SK-N-SH (cell line): ENCODE data around the gene FLT4. TPM values are rescaled to one million over a fixed set of nuclear protein-coding genes. Genes with fewer than 3 reads are reported as not detected.

Source experiments
- CTCF ChIA-PET: fragments of 300-600, 350-600 bp; formaldehyde crosslinking; extraction: SDS; loops from one replicate; lab custom pipeline; 2021; lab: Yijun Ruan, JAX
- POLR2A ChIA-PET: fragments of 350-600 bp; sonication (Branson Sonifier 250); formaldehyde crosslinking; extraction: SDS; loops from one replicate; lab custom pipeline; 2020; ENCODE audit warnings: antibody characterized with exemption, inconsistent platforms; lab: Yijun Ruan, JAX
- DNase-seq: peaks from one replicate; pipeline ENCODE4 v3.0.0; 2012
- H2AFZ ChIP-seq: fragments of 200-600 bp; sonication (generic); 2 replicates; pipeline ENCODE4 v1.8.1; 2016; ENCODE audit warnings: antibody characterized with exemption, mild to moderate bottlenecking, low read depth
- H3F3A ChIP-seq: fragments of 200-600 bp; sonication (generic); replicated peaks from 2 replicates; pipeline ENCODE3; 2016; ENCODE audit warnings: antibody characterized with exemption, mild to moderate bottlenecking; ENCODE audit not compliant: insufficient read depth
- H3K27ac ChIP-seq, 2 experiments: fragments of 200-500 bp in 1 of 2; fragments of 200-600 bp in 1 of 2; sonication (Bioruptor generic) in 1 of 2; sonication (generic), shearing (Covaris generic) in 1 of 2; 2 replicates each; pipeline versions ENCODE4 v1.5.1 to v1.6.1; 2014 to 2016; ENCODE audit warnings: low read depth in 2 of 2, inconsistent platforms in 1 of 2, low read length in 1 of 2, mild to moderate bottlenecking in 1 of 2, mixed read lengths in 1 of 2
- H3K27me3 ChIP-seq: fragments of 200-600 bp; sonication (generic), shearing (Covaris generic); 2 replicates; pipeline ENCODE4 v1.6.1; 2016; ENCODE audit warnings: mixed run types; ENCODE audit not compliant: insufficient read depth
- H3K36me3 ChIP-seq, 2 experiments: fragments of 200-500 bp in 1 of 2; fragments of 200-600 bp in 1 of 2; sonication (Bioruptor generic) in 1 of 2; sonication (generic) in 1 of 2; replicated peaks in 1 of 2; 2 replicates each; pipeline versions ENCODE3 to v1.5.1; 2014 to 2016; ENCODE audit warnings: low read length in 1 of 2, mild to moderate bottlenecking in 1 of 2; ENCODE audit not compliant: insufficient read depth in 2 of 2, control insufficient read depth in 1 of 2
- H3K4me1 ChIP-seq, 2 experiments: fragments of 200-500 bp in 1 of 2; fragments of 200-600 bp in 1 of 2; sonication (Bioruptor generic) in 1 of 2; sonication (generic), shearing (Covaris generic) in 1 of 2; 2 replicates each; pipeline versions ENCODE4 v1.5.1 to v1.6.1; 2014 to 2016; ENCODE audit warnings: low read depth in 1 of 2, low read length in 1 of 2, mixed run types in 1 of 2; ENCODE audit not compliant: insufficient read depth in 2 of 2, control insufficient read depth in 1 of 2
- H3K4me2 ChIP-seq: fragments of 200-600 bp; sonication (generic), shearing (Covaris generic); 2 replicates; pipeline ENCODE4 v1.6.1; 2017; ENCODE audit warnings: mixed run types
- H3K4me3 ChIP-seq, 2 experiments: fragments of 200-500 bp in 1 of 2; fragments of 200-600 bp in 1 of 2; sonication (Bioruptor generic) in 1 of 2; sonication (generic), shearing (Covaris generic) in 1 of 2; 2 replicates each; pipeline versions ENCODE4 v1.5.1 to v1.8.1; 2014 to 2016; ENCODE audit warnings: low read depth in 2 of 2, inconsistent platforms in 1 of 2, low read length in 1 of 2, mild to moderate bottlenecking in 1 of 2, mixed read lengths in 1 of 2, moderate library complexity in 1 of 2
- H3K79me2 ChIP-seq: fragments of 200-600 bp; sonication (generic); 2 replicates; pipeline ENCODE4 v1.8.1; 2017; ENCODE audit warnings: mild to moderate bottlenecking; ENCODE audit not compliant: insufficient read depth
- H3K9ac ChIP-seq: fragments of 200-600 bp; sonication (generic); 2 replicates; pipeline ENCODE4 v1.6.1; 2017; ENCODE audit warnings: mixed run types
- H3K9me2 ChIP-seq: fragments of 200-600 bp; sonication (generic); 2 replicates; pipeline ENCODE4 v1.6.1; 2017; ENCODE audit warnings: mixed run types
- H3K9me3 ChIP-seq: fragments of 200-600 bp; sonication (generic); 2 replicates; pipeline ENCODE4 v1.6.1; 2017; ENCODE audit warnings: mixed run types, mild to moderate bottlenecking, moderate library complexity
- H4K20me1 ChIP-seq: fragments of 200-600 bp; sonication (generic); 2 replicates; pipeline ENCODE4 v1.6.1; 2017; ENCODE audit warnings: mild to moderate bottlenecking, mixed run types; ENCODE audit not compliant: insufficient read depth
- GABPA ChIP-seq: IDR thresholded peaks from 2 replicates; pipeline ENCODE4 v1.4.0; 2012; ENCODE audit warnings: low read depth, mild to moderate bottlenecking
- GATA2 ChIP-seq: sonication (generic); formaldehyde crosslinking; IDR thresholded peaks from 2 replicates; pipeline ENCODE4 v1.5.0; 2020; ENCODE audit warnings: mild to moderate bottlenecking, missing genetic modification reagents
- JUND ChIP-seq: IDR thresholded peaks from 2 replicates; pipeline ENCODE4 v1.4.0; 2012
- RAD21 ChIP-seq: IDR thresholded peaks from 2 replicates; pipeline ENCODE4 v1.6.1; 2012; ENCODE audit warnings: mild to moderate bottlenecking, low read length
- RFX5 ChIP-seq: IDR thresholded peaks from 2 replicates; pipeline ENCODE4 v1.6.1; 2012; ENCODE audit warnings: mild to moderate bottlenecking, improper control_type of control experiment, low read length
- TCF12 ChIP-seq: IDR thresholded peaks from 2 replicates; pipeline ENCODE4 v1.4.0; 2012
- YY1 ChIP-seq: IDR thresholded peaks from 2 replicates; pipeline ENCODE4 v1.4.0; 2012; ENCODE audit warnings: low read depth, mild to moderate bottlenecking
- WGBS: methylation state at CpG from one replicate; pipeline ENCODE4 v1.1.6; 2017; ENCODE audit warnings: low lambda C conversion rate; 5-methylcytosine and 5-hydroxymethylcytosine counted together
- polyA plus RNA-seq, 3 experiments: library from polyadenylated mRNA; depleted of rRNA; stranded (reverse); fragments of >200 nt; gene quantifications; 2 replicates each; pipeline ENCODE4 v1.2.3, GENCODE V29; 2012
- TF ChIP-seq, protein P1 (sequence below): fragments of 200-600 bp; sonication (generic); IDR thresholded peaks from 2 replicates; pipeline ENCODE4 v1.6.1; 2017; ENCODE audit warnings: antibody characterized with exemption, mild to moderate bottlenecking, moderate library complexity
- TF ChIP-seq, protein P2 (sequence below): IDR thresholded peaks from 2 replicates; pipeline ENCODE4 v1.4.0; 2012; ENCODE audit warnings: low read depth, borderline replicate concordance
- TF ChIP-seq, protein P3 (sequence below): IDR thresholded peaks from 2 replicates; pipeline ENCODE4 v1.4.0; 2012; ENCODE audit warnings: low read depth, borderline replicate concordance
- TF ChIP-seq, protein P4 (sequence below): fragments of 150-350 bp; IDR thresholded peaks from 2 replicates; pipeline ENCODE4 v1.6.1; 2016; ENCODE audit warnings: mild to moderate bottlenecking, low read depth, low read length

Gene FLT4
- polyA plus RNA-seq, 1 of the 3 experiments (the other 2 are of a cell fraction), result 0.05 TPM

DNA sequence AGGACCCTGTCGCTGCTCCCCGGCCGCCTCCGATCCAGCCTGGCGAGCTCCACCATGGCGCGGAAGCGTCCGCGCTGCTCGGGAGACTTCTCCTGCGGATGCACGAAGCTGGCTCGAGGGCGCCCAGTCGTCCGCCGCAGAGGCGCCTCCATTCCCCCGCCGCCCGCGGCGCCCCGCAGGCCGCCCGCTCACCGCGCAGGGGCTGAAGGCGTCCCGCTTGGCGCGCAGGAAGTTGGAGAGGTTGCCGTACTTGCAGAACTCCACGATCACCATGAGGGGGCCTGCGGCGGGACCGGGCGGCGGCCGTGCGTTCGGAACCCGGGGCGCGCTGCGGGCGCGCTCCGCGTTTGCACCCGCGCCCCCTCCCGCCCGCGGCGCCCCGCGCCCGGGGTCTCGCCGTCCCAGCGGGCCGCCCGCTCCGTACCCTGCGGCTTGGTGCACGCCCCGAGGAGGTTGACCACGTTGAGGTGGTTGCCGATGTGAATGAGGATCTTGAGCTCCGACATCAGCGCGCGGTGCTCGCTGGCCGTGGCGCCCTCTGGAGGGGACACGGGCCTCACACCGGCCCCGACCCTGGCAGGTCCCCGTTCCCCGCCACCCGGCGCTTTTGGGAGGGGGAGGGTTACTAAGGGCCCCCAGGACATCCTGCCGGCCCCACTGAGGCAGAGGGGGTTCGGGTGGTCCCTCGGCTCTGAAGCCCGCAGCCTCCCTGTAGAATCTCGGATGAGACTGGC lies 30.4 kb downstream of the FLT4 start (continued):
- TF ChIP-seq, protein P1, sequence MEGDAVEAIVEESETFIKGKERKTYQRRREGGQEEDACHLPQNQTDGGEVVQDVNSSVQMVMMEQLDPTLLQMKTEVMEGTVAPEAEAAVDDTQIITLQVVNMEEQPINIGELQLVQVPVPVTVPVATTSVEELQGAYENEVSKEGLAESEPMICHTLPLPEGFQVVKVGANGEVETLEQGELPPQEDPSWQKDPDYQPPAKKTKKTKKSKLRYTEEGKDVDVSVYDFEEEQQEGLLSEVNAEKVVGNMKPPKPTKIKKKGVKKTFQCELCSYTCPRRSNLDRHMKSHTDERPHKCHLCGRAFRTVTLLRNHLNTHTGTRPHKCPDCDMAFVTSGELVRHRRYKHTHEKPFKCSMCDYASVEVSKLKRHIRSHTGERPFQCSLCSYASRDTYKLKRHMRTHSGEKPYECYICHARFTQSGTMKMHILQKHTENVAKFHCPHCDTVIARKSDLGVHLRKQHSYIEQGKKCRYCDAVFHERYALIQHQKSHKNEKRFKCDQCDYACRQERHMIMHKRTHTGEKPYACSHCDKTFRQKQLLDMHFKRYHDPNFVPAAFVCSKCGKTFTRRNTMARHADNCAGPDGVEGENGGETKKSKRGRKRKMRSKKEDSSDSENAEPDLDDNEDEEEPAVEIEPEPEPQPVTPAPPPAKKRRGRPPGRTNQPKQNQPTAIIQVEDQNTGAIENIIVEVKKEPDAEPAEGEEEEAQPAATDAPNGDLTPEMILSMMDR, result peak; percentile 53

DNA sequence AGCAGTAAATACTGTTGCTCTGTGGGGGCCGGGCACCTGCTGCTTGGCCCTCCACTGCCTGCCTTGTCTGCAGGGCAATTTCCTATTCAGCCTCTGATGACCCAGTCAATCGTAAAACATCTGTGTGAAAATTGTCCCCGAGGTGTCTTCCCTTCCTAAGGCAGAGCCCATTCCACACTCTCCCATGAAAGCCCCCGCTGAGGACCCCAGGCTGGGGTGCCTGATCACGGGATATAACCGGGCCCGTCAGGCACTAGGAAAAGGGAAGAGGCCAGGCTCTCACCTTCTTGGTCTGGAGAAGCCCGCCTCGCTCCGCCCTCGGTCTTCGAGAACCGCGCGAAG lies 30.9 kb downstream of the FLT4 start:
- Histone ChIP-seq H3K4me3 (peak overlapping the region; percentile 35 to 46; a peak in 1 of 4 replicates), H3F3A (no peaks in the 10 kb centered on the region), H4K20me1 (no peaks in the 10 kb centered on the region), H3K4me2 (peak overlapping the region; percentile 83), H2AFZ (peak overlapping the region; percentile 84; the same call in 1 of the 2 replicates), H3K9ac (no peak overlapping the region), H3K36me3 (no peaks in the 10 kb centered on the region), H3K9me2 (no peaks in the 10 kb centered on the region), H3K9me3 (no peaks in the 10 kb centered on the region), H3K27me3 (peaks cover 18% of the 10 kb centered on the region), H3K4me1 (no peaks in the 10 kb centered on the region), H3K27ac (no peak overlapping the region), H3K79me2 (no peaks in the 10 kb centered on the region)
- TF ChIP-seq RAD21, result no peak
- no peak for TF ChIP-seq JUND
- TF ChIP-seq, protein P2, sequence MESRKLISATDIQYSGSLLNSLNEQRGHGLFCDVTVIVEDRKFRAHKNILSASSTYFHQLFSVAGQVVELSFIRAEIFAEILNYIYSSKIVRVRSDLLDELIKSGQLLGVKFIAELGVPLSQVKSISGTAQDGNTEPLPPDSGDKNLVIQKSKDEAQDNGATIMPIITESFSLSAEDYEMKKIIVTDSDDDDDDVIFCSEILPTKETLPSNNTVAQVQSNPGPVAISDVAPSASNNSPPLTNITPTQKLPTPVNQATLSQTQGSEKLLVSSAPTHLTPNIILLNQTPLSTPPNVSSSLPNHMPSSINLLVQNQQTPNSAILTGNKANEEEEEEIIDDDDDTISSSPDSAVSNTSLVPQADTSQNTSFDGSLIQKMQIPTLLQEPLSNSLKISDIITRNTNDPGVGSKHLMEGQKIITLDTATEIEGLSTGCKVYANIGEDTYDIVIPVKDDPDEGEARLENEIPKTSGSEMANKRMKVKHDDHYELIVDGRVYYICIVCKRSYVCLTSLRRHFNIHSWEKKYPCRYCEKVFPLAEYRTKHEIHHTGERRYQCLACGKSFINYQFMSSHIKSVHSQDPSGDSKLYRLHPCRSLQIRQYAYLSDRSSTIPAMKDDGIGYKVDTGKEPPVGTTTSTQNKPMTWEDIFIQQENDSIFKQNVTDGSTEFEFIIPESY, result no peak
- TF ChIP-seq RFX5, result no peak
- TF ChIP-seq YY1, result no peak
- TF ChIP-seq TCF12, result no peak
- TF ChIP-seq, protein P1, result no peak
- TF ChIP-seq, protein P3, sequence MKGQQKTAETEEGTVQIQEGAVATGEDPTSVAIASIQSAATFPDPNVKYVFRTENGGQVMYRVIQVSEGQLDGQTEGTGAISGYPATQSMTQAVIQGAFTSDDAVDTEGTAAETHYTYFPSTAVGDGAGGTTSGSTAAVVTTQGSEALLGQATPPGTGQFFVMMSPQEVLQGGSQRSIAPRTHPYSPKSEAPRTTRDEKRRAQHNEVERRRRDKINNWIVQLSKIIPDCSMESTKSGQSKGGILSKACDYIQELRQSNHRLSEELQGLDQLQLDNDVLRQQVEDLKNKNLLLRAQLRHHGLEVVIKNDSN, result no peak
- no peak for TF ChIP-seq GABPA
- TF ChIP-seq, protein P4, sequence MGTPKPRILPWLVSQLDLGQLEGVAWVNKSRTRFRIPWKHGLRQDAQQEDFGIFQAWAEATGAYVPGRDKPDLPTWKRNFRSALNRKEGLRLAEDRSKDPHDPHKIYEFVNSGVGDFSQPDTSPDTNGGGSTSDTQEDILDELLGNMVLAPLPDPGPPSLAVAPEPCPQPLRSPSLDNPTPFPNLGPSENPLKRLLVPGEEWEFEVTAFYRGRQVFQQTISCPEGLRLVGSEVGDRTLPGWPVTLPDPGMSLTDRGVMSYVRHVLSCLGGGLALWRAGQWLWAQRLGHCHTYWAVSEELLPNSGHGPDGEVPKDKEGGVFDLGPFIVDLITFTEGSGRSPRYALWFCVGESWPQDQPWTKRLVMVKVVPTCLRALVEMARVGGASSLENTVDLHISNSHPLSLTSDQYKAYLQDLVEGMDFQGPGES, result no peak
- TF ChIP-seq GATA2, result no peak
- ChIA-PET CTCF (interaction anchor here (0.7 to 2.1 kb wide), 30 partner anchors 7 to 437 kb away, joined by 3 to 43 read pairs (median 4); partner anchors contain the start of gene SCGB3A1), POLR2A (no interaction called here)
- WGBS, result 0% methylated on average over 15 of the region's 15 CpGs
- no peak for DNase-seq
